C4-2B (cell line): Measurements from ENCODE around the gene AK8.

Source experiments
- CTCF ChIP-seq: fragments of 450-650 bp; conservative IDR thresholded peaks from 2 replicates; pipeline ENCODE4 v1.5.1; 2017; ENCODE audit warnings: mild to moderate bottlenecking
- ZFX ChIP-seq: fragments of 450-650 bp; IDR thresholded peaks from 2 replicates; pipeline ENCODE4 v1.6.1; 2017

GRCh38 chr9:132797861-132798659 lies 80.0 kb downstream of the AK8 start:
- TF ChIP-seq CTCF (no peak), ZFX (no peak)
